NK-92 (cell line): ENCODE results near the gene WNT6.

Experiments
- DNase-seq: peaks from one replicate; lab custom pipeline; 2025; ENCODE audit not compliant: unreplicated experiment; lab: John Stamatoyannopoulos, UW

The WNT6 gene

GRCh38 chr2:218859556-218859987 lies at the start of gene WNT6:
TSS of gene WNT6 (plus strand) at chr2:218859805. CDS start at chr2:218860038, 233 bp downstream.
- DNase-seq: no peak

GRCh38 chr2:218810256-218810655 lies 49.3 kb upstream of the WNT6 start:
- no peak for DNase-seq

- no peak for DNase-seq
Observed at GRCh38 chr2:218811382-218811781, 48.2 kb upstream of the WNT6 start.

- DNase-seq: no peak
Observed at GRCh38 chr2:218812096-218812815, 47.3 kb upstream of the WNT6 start.

- no peak for DNase-seq
Observed at GRCh38 chr2:218812861-218813260, 46.7 kb upstream of the WNT6 start.

- no peak for DNase-seq
Observed at GRCh38 chr2:218813771-218814460, 45.7 kb upstream of the WNT6 start.

GRCh38 chr2:218814540-218815243 lies 44.9 kb upstream of the WNT6 start:
- DNase-seq: no peak

GRCh38 chr2:218815244-218815637 lies 44.4 kb upstream of the WNT6 start:
- no peak for DNase-seq

- no peak for DNase-seq
Observed at GRCh38 chr2:218815649-218816048, 44.0 kb upstream of the WNT6 start.

- DNase-seq: no peak
Observed at GRCh38 chr2:218816561-218817011, 43.0 kb upstream of the WNT6 start.

- no peak for DNase-seq
Observed at GRCh38 chr2:218819093-218819492, 40.5 kb upstream of the WNT6 start.

- no peak for DNase-seq
Observed at GRCh38 chr2:218820746-218821369, 38.7 kb upstream of the WNT6 start.

- DNase-seq: no peak
Observed at GRCh38 chr2:218821605-218822211, 37.9 kb upstream of the WNT6 start.

GRCh38 chr2:218822622-218823021 lies 37.0 kb upstream of the WNT6 start:
- DNase-seq: no peak

- DNase-seq: no peak
Observed at GRCh38 chr2:218823196-218823855, 36.3 kb upstream of the WNT6 start.

GRCh38 chr2:218824004-218824403 lies 35.6 kb upstream of the WNT6 start:
- DNase-seq: no peak

GRCh38 chr2:218826791-218827190 lies 32.8 kb upstream of the WNT6 start:
- no peak for DNase-seq

- no peak for DNase-seq
Observed at GRCh38 chr2:218827701-218828476, 31.7 kb upstream of the WNT6 start.

- DNase-seq: no peak
Observed at GRCh38 chr2:218828477-218828778, 31.2 kb upstream of the WNT6 start.
